SK-N-SH (cell line): Measurements from ENCODE around the gene CPA4. TPM values are rescaled to one million over a fixed set of nuclear protein-coding genes. Genes with fewer than 3 reads are reported as not detected.

Experiments used
- CTCF ChIA-PET: fragments of 300-600, 350-600 bp; formaldehyde crosslinking; extraction: SDS; loops from one replicate; lab custom pipeline; 2021; lab: Yijun Ruan, JAX
- POLR2A ChIA-PET: fragments of 350-600 bp; sonication (Branson Sonifier 250); formaldehyde crosslinking; extraction: SDS; loops from one replicate; lab custom pipeline; 2020; ENCODE audit warnings: antibody characterized with exemption, inconsistent platforms; lab: Yijun Ruan, JAX
- DNase-seq: peaks from one replicate; pipeline ENCODE4 v3.0.0; 2012
- H2AFZ ChIP-seq: fragments of 200-600 bp; sonication (generic); 2 replicates; pipeline ENCODE4 v1.8.1; 2016; ENCODE audit warnings: antibody characterized with exemption, mild to moderate bottlenecking, low read depth
- H3F3A ChIP-seq: fragments of 200-600 bp; sonication (generic); replicated peaks from 2 replicates; pipeline ENCODE3; 2016; ENCODE audit warnings: antibody characterized with exemption, mild to moderate bottlenecking; ENCODE audit not compliant: insufficient read depth
- H3K27ac ChIP-seq, 2 experiments: fragments of 200-500 bp in 1 of 2; fragments of 200-600 bp in 1 of 2; sonication (Bioruptor generic) in 1 of 2; sonication (generic), shearing (Covaris generic) in 1 of 2; 2 replicates each; pipeline versions ENCODE4 v1.5.1 to v1.6.1; 2014 to 2016; ENCODE audit warnings: low read depth in 2 of 2, inconsistent platforms in 1 of 2, low read length in 1 of 2, mild to moderate bottlenecking in 1 of 2, mixed read lengths in 1 of 2
- H3K27me3 ChIP-seq: fragments of 200-600 bp; sonication (generic), shearing (Covaris generic); 2 replicates; pipeline ENCODE4 v1.6.1; 2016; ENCODE audit warnings: mixed run types; ENCODE audit not compliant: insufficient read depth
- H3K36me3 ChIP-seq, 2 experiments: fragments of 200-500 bp in 1 of 2; fragments of 200-600 bp in 1 of 2; sonication (Bioruptor generic) in 1 of 2; sonication (generic) in 1 of 2; replicated peaks in 1 of 2; 2 replicates each; pipeline versions ENCODE3 to v1.5.1; 2014 to 2016; ENCODE audit warnings: low read length in 1 of 2, mild to moderate bottlenecking in 1 of 2; ENCODE audit not compliant: insufficient read depth in 2 of 2, control insufficient read depth in 1 of 2
- H3K4me1 ChIP-seq, 2 experiments: fragments of 200-500 bp in 1 of 2; fragments of 200-600 bp in 1 of 2; sonication (Bioruptor generic) in 1 of 2; sonication (generic), shearing (Covaris generic) in 1 of 2; 2 replicates each; pipeline versions ENCODE4 v1.5.1 to v1.6.1; 2014 to 2016; ENCODE audit warnings: low read depth in 1 of 2, low read length in 1 of 2, mixed run types in 1 of 2; ENCODE audit not compliant: insufficient read depth in 2 of 2, control insufficient read depth in 1 of 2
- H3K4me2 ChIP-seq: fragments of 200-600 bp; sonication (generic), shearing (Covaris generic); 2 replicates; pipeline ENCODE4 v1.6.1; 2017; ENCODE audit warnings: mixed run types
- H3K4me3 ChIP-seq, 2 experiments: fragments of 200-500 bp in 1 of 2; fragments of 200-600 bp in 1 of 2; sonication (Bioruptor generic) in 1 of 2; sonication (generic), shearing (Covaris generic) in 1 of 2; 2 replicates each; pipeline versions ENCODE4 v1.5.1 to v1.8.1; 2014 to 2016; ENCODE audit warnings: low read depth in 2 of 2, inconsistent platforms in 1 of 2, low read length in 1 of 2, mild to moderate bottlenecking in 1 of 2, mixed read lengths in 1 of 2, moderate library complexity in 1 of 2
- H3K79me2 ChIP-seq: fragments of 200-600 bp; sonication (generic); 2 replicates; pipeline ENCODE4 v1.8.1; 2017; ENCODE audit warnings: mild to moderate bottlenecking; ENCODE audit not compliant: insufficient read depth
- H3K9ac ChIP-seq: fragments of 200-600 bp; sonication (generic); 2 replicates; pipeline ENCODE4 v1.6.1; 2017; ENCODE audit warnings: mixed run types
- H3K9me2 ChIP-seq: fragments of 200-600 bp; sonication (generic); 2 replicates; pipeline ENCODE4 v1.6.1; 2017; ENCODE audit warnings: mixed run types
- H3K9me3 ChIP-seq: fragments of 200-600 bp; sonication (generic); 2 replicates; pipeline ENCODE4 v1.6.1; 2017; ENCODE audit warnings: mixed run types, mild to moderate bottlenecking, moderate library complexity
- H4K20me1 ChIP-seq: fragments of 200-600 bp; sonication (generic); 2 replicates; pipeline ENCODE4 v1.6.1; 2017; ENCODE audit warnings: mild to moderate bottlenecking, mixed run types; ENCODE audit not compliant: insufficient read depth
- CTCF ChIP-seq: fragments of 200-600 bp; sonication (generic); IDR thresholded peaks from 2 replicates; pipeline ENCODE4 v1.6.1; 2017; ENCODE audit warnings: antibody characterized with exemption, mild to moderate bottlenecking, moderate library complexity
- ELF1 ChIP-seq: IDR thresholded peaks from 2 replicates; pipeline ENCODE4 v1.4.0; 2012
- EP300 ChIP-seq, 2 experiments: IDR thresholded peaks; 2 replicates each; pipeline versions ENCODE4 v1.4.0 to v1.6.1; 2012; ENCODE audit warnings: borderline replicate concordance in 1 of 2, low read depth in 1 of 2, low read length in 1 of 2
- MAX ChIP-seq: IDR thresholded peaks from 2 replicates; pipeline ENCODE4 v1.4.0; 2012; ENCODE audit warnings: low read depth
- NFIC ChIP-seq: IDR thresholded peaks from 2 replicates; pipeline ENCODE4 v1.4.0; 2012; ENCODE audit warnings: borderline replicate concordance
- POLR2AphosphoS5 ChIP-seq: IDR thresholded peaks from 2 replicates; pipeline ENCODE4 v1.6.1; 2012; ENCODE audit warnings: low read depth, low read length
- RCOR1 ChIP-seq: fragments of 150-350 bp; IDR thresholded peaks from 2 replicates; pipeline ENCODE4 v1.6.1; 2017; ENCODE audit warnings: antibody characterized with exemption, low read length
- TCF12 ChIP-seq: IDR thresholded peaks from 2 replicates; pipeline ENCODE4 v1.4.0; 2012
- WGBS: methylation state at CpG from one replicate; pipeline ENCODE4 v1.1.6; 2017; ENCODE audit warnings: low lambda C conversion rate; 5-methylcytosine and 5-hydroxymethylcytosine counted together
- polyA plus RNA-seq, 3 experiments: library from polyadenylated mRNA; depleted of rRNA; stranded (reverse); fragments of >200 nt; gene quantifications; 2 replicates each; pipeline ENCODE4 v1.2.3, GENCODE V29; 2012
- TF ChIP-seq, protein P1 (sequence below): IDR thresholded peaks from 2 replicates; pipeline ENCODE4; 2012
- TF ChIP-seq, protein P2 (sequence below): IDR thresholded peaks from 2 replicates; pipeline ENCODE4 v1.6.1; 2012; ENCODE audit warnings: mild to moderate bottlenecking, low read depth, low read length, moderate library complexity

The CPA4 gene
- polyA plus RNA-seq, 1 of the 3 experiments (the other 2 are of a cell fraction) = 176 TPM

- TF ChIP-seq, protein P1, sequence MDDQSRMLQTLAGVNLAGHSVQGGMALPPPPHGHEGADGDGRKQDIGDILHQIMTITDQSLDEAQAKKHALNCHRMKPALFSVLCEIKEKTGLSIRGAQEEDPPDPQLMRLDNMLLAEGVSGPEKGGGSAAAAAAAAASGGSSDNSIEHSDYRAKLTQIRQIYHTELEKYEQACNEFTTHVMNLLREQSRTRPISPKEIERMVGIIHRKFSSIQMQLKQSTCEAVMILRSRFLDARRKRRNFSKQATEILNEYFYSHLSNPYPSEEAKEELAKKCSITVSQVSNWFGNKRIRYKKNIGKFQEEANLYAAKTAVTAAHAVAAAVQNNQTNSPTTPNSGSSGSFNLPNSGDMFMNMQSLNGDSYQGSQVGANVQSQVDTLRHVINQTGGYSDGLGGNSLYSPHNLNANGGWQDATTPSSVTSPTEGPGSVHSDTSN = no peak
- TF ChIP-seq CTCF (no peak), RCOR1 (no peak), POLR2AphosphoS5 (no peak), ELF1 (no peak)
Measured at GRCh38 chr7:130367836-130368746, 75.1 kb downstream of the CPA4 start (continued).

- ChIA-PET POLR2A (no interaction called here), CTCF (no interaction called here)
- Histone ChIP-seq H3F3A (peaks cover 12% of the 10 kb centered on the region), H3K36me3 (no peaks in the 10 kb centered on the region), H2AFZ (peak overlapping the region; percentile 48; the same call in 1 of the 2 replicates), H3K4me2 (peak overlapping the region; percentile 36), H3K9ac (peak overlapping the region; percentile 17; the same call in 1 of the 2 replicates), H3K4me3 (no peak overlapping the region), H3K9me3 (no peaks in the 10 kb centered on the region), H3K9me2 (no peaks in the 10 kb centered on the region), H3K4me1 (peaks cover 55 to 76% of the 10 kb centered on the region in 2 experiments), H3K27me3 (no peaks in the 10 kb centered on the region), H3K27ac (peak overlapping the region; percentile 56 to 59), H3K79me2 (no peaks in the 10 kb centered on the region), H4K20me1 (no peaks in the 10 kb centered on the region)
- peak; percentile 59 for DNase-seq
- 67% methylated on average over 10 of the region's 10 CpGs for WGBS
- TF ChIP-seq EP300 (IDR thresholded peaks at IDR 0.05; ENCODE audit: borderline replicate concordance in 1 of 2, low read depth in 1 of 2, low read length in 1 of 2) = 0 out of 4 replicates have a peak, but pooled peaks of 1 of the 2 experiments have one; percentile 4
- peak; percentile 20; the same call in 1 of the 2 replicates for TF ChIP-seq NFIC
- TF ChIP-seq, protein P2, sequence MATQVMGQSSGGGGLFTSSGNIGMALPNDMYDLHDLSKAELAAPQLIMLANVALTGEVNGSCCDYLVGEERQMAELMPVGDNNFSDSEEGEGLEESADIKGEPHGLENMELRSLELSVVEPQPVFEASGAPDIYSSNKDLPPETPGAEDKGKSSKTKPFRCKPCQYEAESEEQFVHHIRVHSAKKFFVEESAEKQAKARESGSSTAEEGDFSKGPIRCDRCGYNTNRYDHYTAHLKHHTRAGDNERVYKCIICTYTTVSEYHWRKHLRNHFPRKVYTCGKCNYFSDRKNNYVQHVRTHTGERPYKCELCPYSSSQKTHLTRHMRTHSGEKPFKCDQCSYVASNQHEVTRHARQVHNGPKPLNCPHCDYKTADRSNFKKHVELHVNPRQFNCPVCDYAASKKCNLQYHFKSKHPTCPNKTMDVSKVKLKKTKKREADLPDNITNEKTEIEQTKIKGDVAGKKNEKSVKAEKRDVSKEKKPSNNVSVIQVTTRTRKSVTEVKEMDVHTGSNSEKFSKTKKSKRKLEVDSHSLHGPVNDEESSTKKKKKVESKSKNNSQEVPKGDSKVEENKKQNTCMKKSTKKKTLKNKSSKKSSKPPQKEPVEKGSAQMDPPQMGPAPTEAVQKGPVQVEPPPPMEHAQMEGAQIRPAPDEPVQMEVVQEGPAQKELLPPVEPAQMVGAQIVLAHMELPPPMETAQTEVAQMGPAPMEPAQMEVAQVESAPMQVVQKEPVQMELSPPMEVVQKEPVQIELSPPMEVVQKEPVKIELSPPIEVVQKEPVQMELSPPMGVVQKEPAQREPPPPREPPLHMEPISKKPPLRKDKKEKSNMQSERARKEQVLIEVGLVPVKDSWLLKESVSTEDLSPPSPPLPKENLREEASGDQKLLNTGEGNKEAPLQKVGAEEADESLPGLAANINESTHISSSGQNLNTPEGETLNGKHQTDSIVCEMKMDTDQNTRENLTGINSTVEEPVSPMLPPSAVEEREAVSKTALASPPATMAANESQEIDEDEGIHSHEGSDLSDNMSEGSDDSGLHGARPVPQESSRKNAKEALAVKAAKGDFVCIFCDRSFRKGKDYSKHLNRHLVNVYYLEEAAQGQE = 0 out of 2 replicates have a peak, but pooled peaks have one; percentile 45
- TF ChIP-seq MAX = peak; percentile 50; the same call in 1 of the 2 replicates
- TF ChIP-seq TCF12 = peak; percentile 58; the same call in 1 of the 2 replicates
- peak; percentile 41 for TF ChIP-seq POLR2AphosphoS5
- no peak for TF ChIP-seq RCOR1
- no peak for TF ChIP-seq CTCF
Measured at GRCh38 chr7:130369110-130369711, 76.2 kb downstream of the CPA4 start.
